Nephron (organoid): Measurements from ENCODE around the gene PARD6G.
A peak's percentile ranks its signal among the peaks of the same experiment; 100 is the strongest.
"Not testable (repeated sequence)": the region's sequence is repeated elsewhere in the genome, so short reads cannot be mapped to it uniquely, and the experiment has no call there.

Experiments
- H3K27ac Mint-ChIP-seq, 3 experiments: 2 replicates each; pipeline ENCODE4 v1.8.0; 2020; ENCODE audit warnings: mixed read lengths in 3 of 3, mild to moderate bottlenecking in 2 of 3, moderate library complexity in 1 of 3
- H3K27me3 Mint-ChIP-seq: 2 replicates; pipeline ENCODE4 v1.8.0; 2021; ENCODE audit warnings: low read depth, mild to moderate bottlenecking, moderate library complexity, mixed read lengths
- H3K36me3 Mint-ChIP-seq: 2 replicates; pipeline ENCODE4 v1.8.0; 2020; ENCODE audit warnings: low read depth, mixed read lengths
- H3K4me1 Mint-ChIP-seq: 2 replicates; pipeline ENCODE4 v1.8.0; 2020; ENCODE audit warnings: mixed read lengths
- H3K4me3 Mint-ChIP-seq, 3 experiments: 2 replicates each; pipeline ENCODE4 v1.8.0; 2020; ENCODE audit warnings: mild to moderate bottlenecking in 3 of 3, mixed read lengths in 3 of 3, moderate library complexity in 2 of 3
- H3K9me3 Mint-ChIP-seq: 2 replicates; pipeline ENCODE4 v1.8.0; 2020; ENCODE audit warnings: mixed read lengths
- TF ChIP-seq, protein P1 (sequence below), 3 experiments: fragments of 200-600 bp; sonication (generic); IDR thresholded peaks; one replicate each; pipeline ENCODE4 v1.5.0; 2021; ENCODE audit warnings: antibody characterized with exemption in 3 of 3; ENCODE audit not compliant: unreplicated experiment in 3 of 3

The PARD6G gene

DNA sequence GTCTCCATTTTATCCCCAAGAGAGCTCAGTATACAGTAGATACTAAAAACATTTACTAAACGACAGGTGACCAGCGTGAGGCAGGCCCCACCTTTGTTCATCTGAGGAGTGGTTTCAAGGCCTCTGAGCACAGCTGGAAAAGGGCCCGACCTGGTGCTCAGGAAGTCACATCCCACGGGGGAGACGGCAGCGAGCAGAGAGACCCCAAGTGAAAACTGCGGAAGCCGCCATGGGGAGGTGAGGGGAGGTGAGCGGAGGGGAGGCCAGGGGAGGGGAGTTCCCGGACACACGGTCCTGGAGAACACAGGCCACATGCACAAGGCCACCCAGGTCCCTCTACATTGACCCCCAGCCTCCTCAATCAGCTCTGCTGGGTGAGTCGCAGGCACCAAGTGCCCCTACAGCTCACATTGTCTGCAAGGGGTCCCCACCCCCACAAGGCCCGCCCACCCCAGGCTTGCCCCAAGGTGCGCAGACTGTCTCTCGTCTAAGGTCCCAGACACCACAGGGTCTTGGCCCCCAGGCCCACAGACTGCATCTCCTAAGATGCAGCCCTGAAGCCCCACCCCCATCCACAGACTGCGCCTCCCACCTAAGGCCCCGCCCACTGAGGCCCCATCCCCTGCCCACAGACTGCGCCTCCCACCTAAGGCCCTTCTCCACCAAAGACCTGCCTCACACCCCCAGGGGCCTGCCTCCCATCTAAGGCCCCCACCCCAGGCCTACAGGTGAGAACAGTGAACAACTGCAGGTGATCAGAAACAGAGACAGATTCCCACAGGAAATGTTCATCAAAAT is 19.1 kb downstream of the PARD6G start:
- no peak overlapping the region for H3K27ac Mint-ChIP-seq

DNA sequence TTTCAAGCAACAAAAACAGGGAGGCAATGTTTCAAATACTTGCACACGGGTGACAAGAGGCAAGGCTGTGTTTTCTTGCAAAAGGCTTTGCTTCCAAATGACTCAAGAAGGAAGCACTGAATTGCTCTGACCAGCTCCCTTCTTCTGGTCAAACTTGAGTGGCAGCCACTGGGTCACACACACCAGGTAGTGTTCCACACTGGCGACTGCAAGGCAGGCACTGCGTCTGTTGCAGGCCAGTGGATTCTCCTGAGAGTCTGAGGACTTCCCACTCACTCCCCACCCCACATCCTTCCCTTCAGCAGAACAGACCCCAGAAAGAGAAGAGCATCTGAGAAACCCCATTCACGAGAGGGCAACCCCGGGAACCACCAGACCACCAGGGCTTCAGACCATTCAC is 19.8 kb downstream of the PARD6G start:
- H3K4me1 Mint-ChIP-seq, result peaks cover 21% of the 10 kb centered on the region
- H3K27me3 Mint-ChIP-seq, result no peaks in the 10 kb centered on the region
- peaks cover under 1% of the 10 kb centered on the region for H3K36me3 Mint-ChIP-seq
- TF ChIP-seq, protein P1, sequence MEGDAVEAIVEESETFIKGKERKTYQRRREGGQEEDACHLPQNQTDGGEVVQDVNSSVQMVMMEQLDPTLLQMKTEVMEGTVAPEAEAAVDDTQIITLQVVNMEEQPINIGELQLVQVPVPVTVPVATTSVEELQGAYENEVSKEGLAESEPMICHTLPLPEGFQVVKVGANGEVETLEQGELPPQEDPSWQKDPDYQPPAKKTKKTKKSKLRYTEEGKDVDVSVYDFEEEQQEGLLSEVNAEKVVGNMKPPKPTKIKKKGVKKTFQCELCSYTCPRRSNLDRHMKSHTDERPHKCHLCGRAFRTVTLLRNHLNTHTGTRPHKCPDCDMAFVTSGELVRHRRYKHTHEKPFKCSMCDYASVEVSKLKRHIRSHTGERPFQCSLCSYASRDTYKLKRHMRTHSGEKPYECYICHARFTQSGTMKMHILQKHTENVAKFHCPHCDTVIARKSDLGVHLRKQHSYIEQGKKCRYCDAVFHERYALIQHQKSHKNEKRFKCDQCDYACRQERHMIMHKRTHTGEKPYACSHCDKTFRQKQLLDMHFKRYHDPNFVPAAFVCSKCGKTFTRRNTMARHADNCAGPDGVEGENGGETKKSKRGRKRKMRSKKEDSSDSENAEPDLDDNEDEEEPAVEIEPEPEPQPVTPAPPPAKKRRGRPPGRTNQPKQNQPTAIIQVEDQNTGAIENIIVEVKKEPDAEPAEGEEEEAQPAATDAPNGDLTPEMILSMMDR (IDR thresholded peaks at IDR 0.05; ENCODE audit: unreplicated experiment in 3 of 3), result no peak
- no peak overlapping the region for H3K4me3 Mint-ChIP-seq
- no peaks in the 10 kb centered on the region for H3K9me3 Mint-ChIP-seq
- H3K27ac Mint-ChIP-seq, result peak overlapping the region in 2 of 3 experiments; percentile 6 to 34

More for the DNA sequence above, 19.1 kb downstream of the PARD6G start:
- Mint-ChIP-seq H3K9me3 (no peaks in the 10 kb centered on the region), H3K4me3 (no peak overlapping the region), H3K4me1 (peaks cover 26% of the 10 kb centered on the region), H3K27me3 (no peaks in the 10 kb centered on the region), H3K36me3 (no peaks in the 10 kb centered on the region)
- TF ChIP-seq, protein P1 (IDR thresholded peaks at IDR 0.05; ENCODE audit: unreplicated experiment in 3 of 3), result no peak

GRCh38 chr18:80225685-80226084 is 21.6 kb downstream of the PARD6G start:
- TF ChIP-seq, protein P1 (IDR thresholded peaks at IDR 0.05; ENCODE audit: unreplicated experiment in 3 of 3), result no peak
- Mint-ChIP-seq H3K4me1 (peaks cover 16% of the 10 kb centered on the region), H3K4me3 (no peak overlapping the region), H3K27ac (no peak overlapping the region), H3K36me3 (peaks cover 14% of the 10 kb centered on the region), H3K9me3 (peaks cover 6% of the 10 kb centered on the region), H3K27me3 (no peaks in the 10 kb centered on the region)

DNA sequence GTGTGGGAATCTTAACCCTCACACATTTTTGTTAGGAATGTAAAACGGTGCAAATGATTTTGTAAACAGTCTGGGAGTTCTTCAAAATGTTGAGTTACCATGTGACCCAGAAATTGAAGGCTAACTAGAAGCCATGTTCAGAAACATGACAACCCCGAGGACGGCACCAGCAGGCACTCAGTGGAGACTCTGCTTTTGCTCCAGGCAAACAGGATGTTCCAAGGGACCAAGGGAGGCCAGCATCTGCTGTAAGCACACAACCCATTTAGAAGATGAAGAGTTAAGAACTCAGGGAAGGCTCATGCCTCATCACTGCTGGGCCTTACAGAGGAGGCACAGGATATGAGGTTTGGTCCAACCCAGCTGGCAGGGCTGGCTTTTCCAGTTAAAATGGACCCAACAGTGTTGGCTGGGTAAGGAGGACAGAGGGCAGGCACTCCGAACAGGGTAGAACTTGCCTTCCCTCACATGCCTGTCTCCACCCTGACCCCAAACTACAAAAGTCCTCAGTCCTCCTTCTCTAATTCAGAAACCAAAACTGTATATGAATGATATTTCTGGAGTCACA is 23.6 kb downstream of the PARD6G start:
- Mint-ChIP-seq H3K36me3 (peaks cover 21% of the 10 kb centered on the region), H3K9me3 (peaks cover 12% of the 10 kb centered on the region), H3K27ac (no peak overlapping the region), H3K4me1 (peaks cover 8% of the 10 kb centered on the region), H3K4me3 (no peak overlapping the region), H3K27me3 (no peaks in the 10 kb centered on the region)
- TF ChIP-seq, protein P1 (IDR thresholded peaks at IDR 0.05; ENCODE audit: unreplicated experiment in 3 of 3), result no peak

DNA sequence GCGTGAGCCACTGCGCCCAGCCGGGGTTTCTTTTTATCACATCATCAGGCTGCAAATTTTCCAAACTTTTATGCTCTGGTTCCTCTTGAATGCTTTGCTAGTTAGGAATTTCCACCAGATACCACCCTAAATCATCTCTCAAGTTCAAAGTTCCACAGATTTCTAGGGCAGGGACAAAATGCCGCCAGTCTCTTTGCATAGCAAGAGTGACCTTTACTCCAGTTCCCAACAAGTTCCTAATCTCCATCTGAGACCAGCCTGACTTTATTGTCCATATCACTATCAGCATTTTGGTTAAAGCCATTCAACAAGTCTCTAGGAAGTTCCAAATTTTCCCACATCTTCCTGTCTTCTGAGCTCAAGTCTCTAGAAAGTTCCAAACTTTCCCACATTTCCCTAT is 27.8 kb downstream of the PARD6G start:
- Mint-ChIP-seq H3K27ac (peak overlapping the region in 2 of 3 experiments; percentile 4 to 28), H3K9me3 (peaks cover 16% of the 10 kb centered on the region), H3K36me3 (peaks cover 30% of the 10 kb centered on the region)
- H3K4me3 Mint-ChIP-seq, H3K4me1 Mint-ChIP-seq, H3K27me3 Mint-ChIP-seq: not testable (repeated sequence)

GRCh38 chr18:80218341-80219227 is 28.7 kb downstream of the PARD6G start:
- peaks cover 16% of the 10 kb centered on the region for H3K9me3 Mint-ChIP-seq

More at GRCh38 chr18:80218341-80219227, 28.7 kb downstream of the PARD6G start:
- TF ChIP-seq, protein P1 (IDR thresholded peaks at IDR 0.05; ENCODE audit: unreplicated experiment in 3 of 3), result no peak
- no peak overlapping the region for H3K4me3 Mint-ChIP-seq
- no peaks in the 10 kb centered on the region for H3K4me1 Mint-ChIP-seq
- H3K27me3 Mint-ChIP-seq, result peaks cover 3% of the 10 kb centered on the region
- H3K36me3 Mint-ChIP-seq, result peaks cover 39% of the 10 kb centered on the region
- H3K27ac Mint-ChIP-seq, result no peak overlapping the region
